Pulmonary artery endothelial cell (primary cell): ENCODE measurements around the gene PARD6G. TPM values are rescaled to one million over a fixed set of nuclear protein-coding genes. Genes with fewer than 3 reads are reported as not detected.

Source experiments
- DNase-seq: peaks from one replicate; pipeline ENCODE4 v3.0.0-alpha.2; 2011; ENCODE audit warnings: low read depth, low spot score
- total RNA-seq: library from RNA; depleted of rRNA; stranded (reverse); fragments of >200 nt; gene quantifications from 2 replicates; pipeline ENCODE4 v1.2.3, GENCODE V29; 2014

The PARD6G gene
- total RNA-seq, 1 donor from 2014 or later, result 0.99 TPM

DNA sequence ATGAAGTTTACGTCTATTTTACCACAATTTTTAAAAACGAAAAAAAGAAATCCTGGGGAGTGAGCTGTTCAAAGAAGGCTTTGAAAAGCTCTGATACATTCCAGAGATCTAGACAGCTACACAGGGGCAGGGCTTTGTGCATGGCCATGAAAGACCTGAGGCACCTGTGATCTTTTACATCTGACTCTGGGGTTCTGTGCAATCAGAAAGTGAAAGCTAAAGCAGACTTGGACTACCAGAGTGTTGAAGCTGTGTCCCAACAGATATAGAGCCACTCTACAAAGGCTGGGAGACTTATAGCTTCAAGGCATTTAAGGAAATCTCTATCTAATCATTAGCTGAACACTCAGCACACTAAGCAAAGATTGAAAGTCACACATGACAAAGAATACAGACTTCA lies 34.1 kb downstream of the PARD6G start:
- DNase-seq, result no peak

DNA sequence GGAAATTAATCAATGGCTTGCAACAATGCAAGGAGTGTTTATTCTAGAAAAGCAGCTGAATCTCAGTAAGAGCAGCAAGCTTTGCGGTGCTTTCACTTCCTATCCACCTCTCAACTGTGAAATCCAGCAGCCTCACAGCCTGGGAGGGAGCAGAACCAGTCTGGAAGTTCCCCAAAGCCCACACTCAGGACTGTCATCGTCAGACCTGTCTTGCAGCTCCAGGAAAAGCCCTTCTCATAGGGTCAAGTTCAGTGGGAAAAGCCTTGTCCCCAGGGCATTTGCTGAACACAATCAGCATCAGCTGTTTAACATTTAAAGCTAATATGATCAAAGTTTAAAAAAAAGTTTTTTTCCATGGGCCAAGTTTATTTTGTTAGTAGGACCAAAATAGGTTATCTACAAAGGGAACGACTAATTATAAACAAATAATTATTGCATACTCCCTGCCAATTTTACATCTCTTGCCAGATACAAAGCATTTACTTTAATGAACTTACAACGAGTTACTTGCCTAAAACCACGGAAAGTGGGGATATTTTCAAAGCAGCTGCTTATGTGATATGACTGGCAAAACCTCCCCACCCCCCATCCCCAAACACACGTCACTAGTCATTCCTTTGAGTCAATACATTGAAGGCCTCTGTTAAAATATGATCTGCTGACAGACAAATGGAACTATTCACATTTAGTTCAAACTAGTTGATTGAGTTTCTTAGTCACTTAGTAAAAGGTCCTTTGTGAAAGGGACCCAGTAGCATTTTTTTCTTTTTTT lies 36.8 kb downstream of the PARD6G start:
- DNase-seq, result no peak

DNA sequence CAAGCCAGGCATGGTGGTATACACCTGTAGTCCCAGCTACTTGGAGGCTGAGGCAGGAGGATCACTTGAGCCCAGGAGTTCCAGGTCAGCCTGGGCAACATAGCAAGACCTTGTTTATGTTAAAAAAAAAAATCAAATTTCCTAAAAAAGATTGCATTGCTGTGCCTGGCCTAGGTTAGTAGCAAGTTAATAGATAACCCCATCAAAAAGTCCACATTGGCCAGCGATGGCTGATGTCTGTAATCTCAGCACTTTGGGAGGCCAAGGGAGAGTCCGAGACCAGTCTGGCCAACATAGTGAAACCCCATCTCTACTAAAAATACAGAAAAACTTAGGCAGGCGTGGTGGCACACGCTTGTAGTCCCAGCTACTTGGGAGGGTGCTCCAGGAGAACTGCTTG lies 38.7 kb downstream of the PARD6G start:
- DNase-seq, result no peak

DNA sequence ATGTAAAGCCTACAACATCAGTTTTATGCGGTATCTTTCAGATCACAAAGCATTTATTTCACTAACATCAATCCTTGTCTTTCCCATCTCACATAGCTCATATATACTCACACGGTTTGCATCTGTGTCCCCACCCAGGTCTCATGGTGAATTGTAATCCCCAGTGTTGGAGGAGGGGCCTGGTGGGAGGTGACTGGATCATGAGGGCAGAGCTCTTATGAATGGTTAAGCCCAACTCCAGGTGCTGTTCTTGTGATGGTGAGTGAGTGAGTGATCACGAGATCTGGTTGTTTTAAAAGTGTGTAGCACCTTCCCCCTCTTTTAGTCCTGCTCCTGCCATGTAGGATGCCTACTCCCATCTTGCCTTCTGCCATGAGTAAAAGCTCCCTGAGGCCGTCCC lies 42.0 kb downstream of the PARD6G start:
- DNase-seq, result no peak

DNA sequence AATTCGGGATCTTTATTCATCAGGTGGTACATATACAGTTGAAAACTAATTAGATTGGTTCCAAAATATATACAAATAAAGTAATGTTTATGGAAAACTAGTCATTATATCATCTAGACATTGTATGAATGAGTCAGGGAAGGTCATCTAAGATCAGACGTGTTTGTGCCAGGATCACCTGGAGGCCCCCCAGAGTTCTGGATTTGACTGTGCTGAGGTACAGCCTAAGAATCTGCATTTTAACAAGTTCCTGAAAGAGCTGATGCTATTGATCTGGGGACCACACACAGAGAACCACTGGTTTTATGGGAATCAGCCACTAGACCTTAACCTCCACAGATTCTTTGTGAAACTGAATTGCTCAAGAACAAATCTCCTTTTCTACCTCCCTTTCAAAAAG lies 43.2 kb downstream of the PARD6G start:
- no peak for DNase-seq

DNA sequence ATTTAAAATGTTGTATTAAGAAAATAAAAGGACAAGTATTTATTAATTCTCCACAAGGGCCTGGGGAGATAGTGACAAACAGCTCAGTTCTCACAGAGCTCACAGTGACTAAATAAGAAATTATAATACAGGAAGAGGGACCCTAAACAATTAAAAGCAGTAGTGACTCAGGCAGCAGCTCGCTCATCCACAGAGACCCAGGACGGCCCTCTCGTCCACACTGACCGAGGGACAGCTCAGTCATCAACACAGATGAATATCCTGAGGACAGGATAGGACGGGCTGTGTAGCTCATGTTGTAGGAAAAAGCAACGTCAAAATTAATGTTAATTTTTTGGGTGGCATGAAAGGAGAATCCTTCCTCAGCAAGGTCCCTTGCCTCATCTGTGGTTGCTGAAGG lies 44.1 kb downstream of the PARD6G start:
- no peak for DNase-seq

DNA sequence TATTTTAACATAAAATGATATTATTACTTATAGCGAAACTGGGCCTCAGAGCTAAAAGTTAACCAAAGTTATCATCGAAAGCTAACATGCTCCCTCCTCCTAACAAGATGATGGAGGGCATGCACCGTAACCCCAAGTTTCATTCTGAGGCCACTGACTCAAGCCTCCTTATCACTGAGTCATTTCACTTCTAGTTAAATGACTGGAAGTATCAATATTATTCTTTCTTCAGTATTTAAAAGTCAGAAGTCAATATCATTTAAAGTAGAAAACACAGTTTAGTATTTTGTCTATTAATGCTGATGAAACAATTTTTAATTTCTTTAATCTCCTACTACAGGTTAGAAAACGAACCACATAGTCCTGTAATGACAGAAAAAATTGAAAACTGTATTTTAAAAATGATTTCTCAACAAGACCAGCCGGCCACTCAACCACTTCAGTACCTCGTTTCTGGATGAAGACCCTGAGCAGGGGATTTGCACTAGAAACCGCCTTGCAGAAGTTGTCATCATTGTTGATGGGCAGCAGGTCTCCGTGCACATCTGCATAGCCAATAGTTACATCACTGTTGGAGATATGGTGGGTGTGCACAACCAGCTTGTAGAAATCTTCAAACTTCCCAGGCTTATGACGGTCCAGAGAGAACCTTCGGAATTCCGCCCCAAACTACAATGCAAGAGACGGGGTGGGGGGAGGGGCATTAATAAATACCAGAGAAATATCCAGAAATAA lies 44.9 kb downstream of the PARD6G start:
- DNase-seq, result no peak

DNA sequence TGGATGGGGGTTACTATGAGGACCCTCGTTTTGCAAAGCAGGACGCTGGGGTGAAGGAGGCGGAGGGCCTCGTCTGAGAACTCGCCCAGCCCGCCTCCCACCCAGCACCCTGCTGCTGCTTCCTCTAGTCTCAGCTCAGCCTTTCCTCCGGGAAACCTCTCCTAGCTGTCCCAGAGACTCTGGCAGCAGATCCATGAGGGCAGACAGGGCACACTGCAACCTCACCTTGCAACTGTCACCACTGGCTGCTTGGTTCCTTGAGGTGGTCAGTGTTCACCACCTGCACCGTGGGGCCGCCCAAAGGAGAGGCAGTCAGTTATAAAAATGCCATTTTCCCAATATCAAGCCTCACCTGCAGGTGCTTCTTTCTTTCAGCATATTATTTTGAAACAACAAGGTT lies 45.6 kb downstream of the PARD6G start:
- DNase-seq, result no peak

DNA sequence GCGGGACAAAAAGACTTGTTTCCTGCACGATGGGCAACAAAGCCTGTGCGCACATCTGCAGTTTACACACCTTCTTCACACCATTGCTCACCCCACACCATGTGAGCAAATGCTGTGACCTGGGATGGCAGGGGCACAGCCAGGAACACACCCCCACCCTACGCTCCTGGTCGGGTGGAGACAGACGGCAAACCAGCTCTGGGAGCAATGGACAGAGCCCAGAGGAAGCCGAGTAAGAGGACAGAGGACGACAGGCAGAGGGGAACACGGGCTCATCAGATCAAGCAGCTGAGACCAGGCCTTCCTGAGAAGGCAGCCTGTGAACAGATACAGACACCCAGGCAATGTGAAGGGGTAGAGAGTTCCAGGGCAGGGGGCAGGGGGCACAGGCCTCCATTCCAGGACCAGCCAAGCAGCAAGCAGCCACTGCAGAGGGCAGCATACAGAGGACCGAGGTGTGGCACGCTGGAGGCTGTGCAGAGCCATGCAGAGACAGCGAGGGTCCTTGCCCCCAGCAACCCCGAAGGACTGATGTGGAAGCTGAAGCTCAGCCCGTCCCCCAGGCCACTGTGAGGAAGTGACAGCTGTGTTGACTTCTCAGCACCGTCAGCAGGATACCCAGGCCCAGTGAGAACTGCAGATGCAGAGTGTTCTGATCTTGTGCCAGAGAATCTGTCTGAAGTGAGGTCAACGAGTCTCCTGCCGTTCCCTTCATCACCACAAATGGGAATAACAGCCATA lies 46.2 kb downstream of the PARD6G start:
- no peak for DNase-seq

DNA sequence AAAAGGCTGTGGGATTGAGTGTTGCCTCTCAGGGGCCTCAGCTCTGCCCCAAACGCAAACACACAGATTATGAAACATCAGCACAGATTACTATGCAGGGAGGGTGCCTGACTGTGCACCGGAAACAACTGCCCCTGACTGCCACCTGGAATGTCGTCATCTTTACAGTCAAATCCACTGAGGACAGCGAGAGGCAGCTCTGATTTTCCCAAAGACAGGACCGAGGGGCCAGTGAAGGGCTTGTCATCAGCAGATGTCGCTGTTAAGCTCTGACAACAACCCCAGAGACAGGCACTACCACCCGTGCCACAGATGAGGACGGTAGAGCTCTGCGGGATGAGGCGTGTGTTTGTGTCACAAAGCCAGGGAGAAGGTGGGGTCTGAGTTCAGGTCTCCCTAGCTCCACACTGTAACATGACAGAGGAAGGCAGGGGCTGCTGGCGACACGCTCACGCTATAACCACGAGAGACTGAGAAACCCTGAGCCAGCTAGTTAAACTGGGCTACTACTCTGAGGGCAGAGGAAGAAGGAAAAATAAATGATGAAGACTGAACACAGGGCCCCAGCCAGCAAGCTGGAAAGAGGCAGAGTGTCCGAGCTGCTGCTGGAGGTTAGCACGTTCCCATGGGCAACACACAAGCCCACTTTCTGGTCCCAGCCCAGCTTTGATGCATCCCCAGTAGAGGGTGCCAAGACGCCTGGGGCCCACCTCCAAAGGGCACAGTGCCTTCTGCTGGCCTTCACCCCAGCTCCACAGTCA lies 47.0 kb downstream of the PARD6G start:
- DNase-seq, result no peak

DNA sequence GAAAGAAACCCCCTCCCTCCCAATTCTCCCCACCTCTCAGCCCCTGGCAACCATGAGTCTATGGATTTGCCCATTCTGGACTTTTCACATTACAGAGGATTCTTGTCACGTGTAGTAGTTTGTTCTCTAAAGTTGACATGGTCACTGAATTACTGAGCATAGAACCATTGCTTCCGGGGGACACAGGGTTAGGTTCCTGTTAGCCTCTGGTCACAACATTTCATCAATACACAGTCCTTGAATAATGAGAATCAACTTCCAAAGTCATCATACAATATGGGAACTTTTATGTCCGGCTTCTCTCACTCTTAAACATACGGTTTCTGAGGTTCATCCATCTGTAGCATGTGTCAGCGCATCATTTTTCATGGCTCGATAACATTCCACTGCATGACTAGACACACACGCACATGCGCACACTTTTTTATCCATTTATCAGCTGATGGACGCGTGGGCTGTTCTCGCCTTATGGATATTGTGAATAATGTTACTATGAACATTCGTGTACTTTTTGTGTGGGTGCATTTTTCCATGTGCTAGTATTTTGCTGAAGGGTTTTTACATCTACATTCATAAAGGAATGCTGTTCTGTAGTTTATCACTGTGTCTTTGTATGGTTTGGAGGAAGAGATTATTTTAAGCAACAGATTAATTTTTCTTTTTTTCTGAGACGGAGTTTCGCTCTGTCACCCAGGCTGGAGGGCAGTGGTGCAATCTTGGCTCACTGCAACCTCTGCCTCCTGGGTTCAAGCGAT lies 48.1 kb downstream of the PARD6G start:
- no peak for DNase-seq

DNA sequence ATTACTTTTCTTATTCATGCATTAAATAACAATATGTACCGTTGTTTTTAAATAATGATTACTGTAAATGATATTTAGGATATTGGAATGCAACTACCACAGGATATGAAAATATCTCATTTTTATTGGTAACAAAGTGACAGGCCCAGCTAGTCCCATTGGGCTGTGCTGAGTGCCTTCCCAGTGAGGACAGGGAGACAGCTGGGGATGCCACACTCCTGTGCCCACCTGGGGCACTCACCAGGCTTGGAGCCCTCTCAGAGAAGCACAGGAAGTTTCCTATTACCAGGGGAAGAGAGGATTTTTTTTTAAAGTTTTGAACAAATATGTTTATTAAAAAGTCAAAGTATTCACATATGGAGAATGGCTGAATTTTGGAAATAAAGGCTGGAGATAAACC lies 48.9 kb downstream of the PARD6G start:
- DNase-seq, result no peak

DNA sequence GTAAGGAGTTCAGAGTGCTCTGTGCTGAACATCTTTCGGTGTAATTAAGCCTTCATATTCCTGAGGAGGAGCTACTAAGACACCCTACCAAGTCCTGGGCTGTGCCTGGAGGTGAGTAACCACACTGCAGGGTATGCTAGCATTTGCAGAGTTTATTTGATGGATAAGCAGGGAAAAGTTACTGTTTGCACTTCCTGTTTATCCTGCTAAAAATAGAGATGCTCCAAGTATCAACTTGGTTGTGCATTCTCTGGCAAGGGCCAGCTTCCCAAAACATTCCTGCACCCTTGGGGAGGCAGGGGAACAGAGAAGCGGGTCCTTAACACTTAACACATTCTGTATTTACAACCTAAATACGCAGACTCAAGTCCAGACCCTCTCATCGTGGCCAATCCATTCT lies 49.8 kb downstream of the PARD6G start:
- DNase-seq, result no peak

DNA sequence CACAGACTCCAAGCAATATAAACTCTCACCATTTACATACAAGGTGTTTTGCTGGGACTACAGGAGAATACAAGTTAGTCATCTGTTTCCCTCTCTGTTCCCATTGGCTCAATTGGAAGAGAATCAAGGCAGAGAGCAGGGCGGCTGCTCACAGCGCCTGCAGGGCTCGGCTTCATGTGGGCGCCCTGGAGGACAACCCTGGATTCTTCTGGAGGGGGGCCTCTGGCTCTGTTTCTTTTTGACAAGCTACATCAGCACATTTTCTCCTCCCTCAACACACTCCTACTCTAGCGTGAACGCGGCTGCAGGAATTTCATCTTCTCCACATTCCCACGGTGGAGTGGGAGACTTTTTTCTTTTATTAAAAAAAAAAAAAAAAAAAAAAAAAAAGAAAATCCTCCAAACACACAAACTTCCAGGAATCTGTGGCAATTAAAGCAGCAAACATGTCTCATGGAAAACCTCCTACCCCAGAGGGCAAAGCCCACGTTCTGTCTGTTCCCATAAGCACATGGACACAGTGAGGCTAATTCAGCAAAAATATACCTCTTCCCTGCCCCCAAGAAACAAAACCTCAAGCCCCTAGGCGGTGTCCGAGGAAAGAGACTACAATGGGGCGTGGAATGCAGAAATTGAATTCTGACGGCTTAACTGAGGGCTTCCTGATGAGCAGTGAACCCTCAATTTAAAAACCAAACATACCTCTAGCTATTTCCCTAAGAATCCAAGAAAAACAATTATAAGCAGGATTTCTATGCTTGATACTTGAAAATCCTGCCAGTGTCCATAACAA lies 50.6 kb downstream of the PARD6G start:
- DNase-seq, result no peak

DNA sequence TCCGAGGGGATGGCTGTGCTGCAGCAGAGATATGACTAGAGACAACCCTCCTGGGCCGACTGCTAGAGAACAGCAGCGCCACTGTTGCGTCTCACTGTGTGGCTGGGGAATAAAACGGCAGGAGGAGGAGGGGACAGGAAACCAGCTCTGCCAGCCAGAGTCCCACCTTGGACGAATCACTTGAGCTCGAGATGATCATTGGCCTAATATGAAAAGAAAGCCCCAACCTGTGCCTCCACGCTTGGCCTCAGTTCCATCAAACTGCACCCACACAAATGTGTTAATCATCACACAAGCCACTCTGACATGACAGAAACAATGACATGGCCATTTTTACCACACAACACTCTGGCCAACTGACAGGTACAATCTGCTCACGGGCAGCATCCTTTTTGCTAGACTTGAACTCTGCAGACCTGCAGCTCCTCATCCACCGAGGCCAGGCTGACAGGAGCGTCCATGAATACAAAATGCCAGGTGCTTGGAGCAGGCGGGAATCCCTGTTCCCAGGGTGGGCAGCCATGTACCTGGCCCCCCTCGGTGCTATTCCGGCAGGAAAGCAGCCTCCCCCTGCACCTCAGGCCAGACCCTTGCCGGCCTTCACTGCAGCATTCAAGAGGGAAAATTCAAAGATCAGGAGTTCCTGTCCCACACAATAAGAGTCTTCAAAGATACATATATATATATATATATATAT lies 52.3 kb downstream of the PARD6G start:
- DNase-seq, result no peak

DNA sequence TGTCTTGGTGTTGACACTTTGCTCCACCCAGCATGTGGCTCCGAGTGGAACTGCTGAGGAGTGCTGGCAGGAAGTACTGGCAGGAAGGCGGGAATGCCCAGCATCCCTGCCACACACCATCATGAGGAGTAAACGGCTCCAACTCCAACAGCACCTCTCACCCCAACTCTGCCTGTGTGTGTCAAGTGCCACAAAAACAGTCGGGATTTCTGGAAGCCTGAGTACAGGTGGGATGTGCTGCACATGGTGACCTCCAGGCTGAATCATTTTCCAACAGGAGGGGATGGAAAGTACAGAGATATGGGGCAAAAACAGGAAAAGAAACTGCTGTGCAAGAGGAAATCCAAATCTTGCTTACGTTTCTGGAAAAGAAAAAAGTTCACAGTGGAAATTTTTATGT lies 53.6 kb downstream of the PARD6G start:
- no peak for DNase-seq

DNA sequence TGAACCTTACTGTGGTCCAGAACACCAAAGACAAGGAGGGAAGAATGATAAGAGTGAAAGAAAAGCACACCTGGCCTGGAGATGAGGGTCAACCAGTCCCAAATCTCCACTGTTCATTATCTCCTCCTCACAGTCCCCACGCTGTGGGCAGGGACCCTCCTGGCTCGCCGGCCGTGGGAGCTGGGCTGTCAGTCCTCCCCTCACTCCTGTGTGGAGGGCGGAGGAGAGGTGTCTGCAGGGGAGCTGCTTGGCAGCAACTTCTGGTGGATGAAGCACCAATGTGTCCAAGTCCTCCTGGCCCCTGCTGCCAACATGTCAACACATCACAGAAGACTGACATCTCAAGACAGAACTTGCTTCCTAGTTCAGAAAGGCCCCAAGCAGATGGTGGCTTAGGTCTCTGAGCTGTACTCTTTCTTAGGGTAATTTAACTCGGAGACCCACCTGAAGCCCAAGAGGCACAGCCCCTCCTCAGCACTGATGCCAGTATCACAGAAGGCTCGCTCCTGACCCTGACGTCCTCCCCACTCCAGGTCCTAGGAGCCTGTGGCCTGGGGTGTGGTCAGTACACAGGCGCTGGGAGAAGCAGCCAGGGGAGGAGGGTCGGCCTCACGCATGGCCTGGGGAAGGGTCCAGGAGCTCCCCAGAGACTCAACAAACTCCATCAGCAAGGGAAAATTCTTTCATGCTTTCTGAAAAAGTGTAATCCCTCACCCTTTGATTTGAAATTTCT lies 54.5 kb downstream of the PARD6G start:
- DNase-seq, result no peak

DNA sequence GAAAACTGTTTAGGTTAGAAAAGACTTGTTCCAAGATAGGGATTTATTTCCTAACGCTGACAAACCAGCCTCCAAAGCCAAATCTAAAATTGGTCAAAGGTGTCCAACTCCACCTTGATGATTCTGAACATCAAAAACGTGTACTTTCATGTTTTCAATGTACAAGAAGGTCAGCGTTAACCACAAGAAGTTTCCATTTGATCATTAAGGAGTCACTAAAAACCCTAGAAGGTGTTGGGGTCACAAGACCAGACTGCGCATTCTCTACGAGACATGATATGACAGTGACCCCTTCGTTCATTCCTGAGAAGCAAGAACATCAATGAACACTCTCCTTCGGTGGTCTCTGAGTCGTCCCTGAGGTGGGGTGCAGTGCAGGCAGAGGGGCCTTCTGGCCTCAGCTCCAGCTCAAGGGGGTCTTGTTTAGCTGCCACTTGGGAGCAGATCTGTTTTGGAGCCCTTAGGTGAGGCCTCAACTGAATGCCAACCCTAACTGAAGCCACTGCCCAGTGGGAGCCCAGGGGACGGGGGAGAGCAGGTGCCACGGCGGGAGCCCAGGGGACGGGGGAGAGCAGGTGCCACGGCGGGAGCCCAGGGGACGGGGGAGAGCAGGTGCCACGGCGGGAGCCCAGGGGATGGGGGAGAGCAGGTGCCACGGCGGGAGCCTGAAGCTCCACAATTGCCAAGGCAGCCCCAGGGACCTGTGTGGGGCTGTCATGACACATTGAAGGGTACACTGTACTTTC lies 55.2 kb downstream of the PARD6G start:
- no peak for DNase-seq
